Muscle layer of duodenum (tissue), 2 donors: Measurements from ENCODE around the gene LYRM2.

ENCODE experiments used
- H3K27ac ChIP-seq: one replicate; pipeline ENCODE4 v1.7.0; 2013; ENCODE audit warnings: mild to moderate bottlenecking, low read length
- H3K27me3 ChIP-seq: one replicate; pipeline ENCODE4 v1.7.0; 2013; ENCODE audit warnings: low read depth, mild to moderate bottlenecking, control low read depth, low read length
- H3K36me3 ChIP-seq, 2 donors: one replicate each; pipeline ENCODE4 v1.7.0; 2013; ENCODE audit warnings: low read length in 2 of 2, control low read depth in 1 of 2, mild to moderate bottlenecking in 1 of 2; ENCODE audit not compliant: insufficient read depth in 2 of 2, control insufficient read depth in 1 of 2
- H3K4me1 ChIP-seq, 2 donors: one replicate each; pipeline ENCODE4 v1.7.0; 2013; ENCODE audit warnings: low read length in 2 of 2, mild to moderate bottlenecking in 2 of 2, control low read depth in 1 of 2, moderate library complexity in 1 of 2; ENCODE audit not compliant: insufficient read depth in 2 of 2, control insufficient read depth in 1 of 2
- H3K4me3 ChIP-seq, 2 donors: one replicate each; pipeline ENCODE4 v1.7.0; 2013; ENCODE audit warnings: low read length in 2 of 2, low read depth in 1 of 2, mild to moderate bottlenecking in 1 of 2
- H3K9me3 ChIP-seq, 2 donors: one replicate each; pipeline ENCODE4 v1.7.0; 2013; ENCODE audit warnings: low read length in 2 of 2, control low read depth in 1 of 2, mild to moderate bottlenecking in 1 of 2; ENCODE audit not compliant: control insufficient read depth in 1 of 2
- donor health status: healthy.

LYRM2 gene

DNA sequence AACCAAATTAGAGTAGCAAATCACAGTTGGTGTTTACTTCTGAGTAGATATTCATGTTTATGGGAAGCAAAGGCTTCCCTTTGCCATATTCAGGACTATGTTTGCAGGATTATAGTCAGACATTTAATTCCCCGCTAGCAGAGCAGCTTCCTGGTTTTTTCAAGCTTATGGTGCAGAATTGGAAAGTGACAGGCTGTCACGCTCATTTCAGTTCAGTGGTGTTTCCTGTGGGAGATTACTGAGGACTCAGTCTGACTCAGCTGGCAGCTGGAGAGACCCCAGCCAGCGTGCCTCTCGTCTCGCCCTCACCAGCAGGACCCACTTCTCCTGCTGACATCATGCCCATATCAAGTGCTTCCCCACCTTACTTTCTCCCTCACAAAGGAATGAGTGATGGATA lies 85.1 kb downstream of the LYRM2 start:
- no peaks in the 10 kb centered on the region for H3K36me3 ChIP-seq
- no peaks in the 10 kb centered on the region for H3K27me3 ChIP-seq
- H3K9me3 ChIP-seq: no peaks in the 10 kb centered on the region
- no peak overlapping the region for H3K4me3 ChIP-seq
- no peak overlapping the region for H3K27ac ChIP-seq
- no peaks in the 10 kb centered on the region for H3K4me1 ChIP-seq

DNA sequence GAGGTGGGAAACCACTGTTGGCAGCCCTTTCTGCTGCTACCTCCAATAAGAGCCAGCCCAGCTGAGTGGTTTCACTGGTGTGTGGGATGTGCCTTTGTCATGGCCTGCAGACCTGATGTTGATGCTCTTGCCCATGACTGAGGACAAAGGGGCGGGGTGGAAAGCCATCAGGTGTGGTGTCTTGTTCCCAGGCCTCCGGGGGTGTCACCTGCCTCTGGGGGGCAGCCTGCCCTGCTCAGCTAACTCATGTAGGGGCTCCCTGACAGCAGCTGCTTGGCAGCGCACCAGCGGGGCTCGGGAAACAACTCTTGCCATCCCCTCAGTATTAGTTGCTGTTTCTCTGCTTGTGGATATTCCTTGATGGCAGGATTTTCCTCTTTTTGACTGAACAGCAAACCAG lies 91.3 kb downstream of the LYRM2 start:
- no peaks in the 10 kb centered on the region for H3K4me1 ChIP-seq
- H3K36me3 ChIP-seq: no peaks in the 10 kb centered on the region
- H3K9me3 ChIP-seq: no peaks in the 10 kb centered on the region
- H3K27ac ChIP-seq: no peak overlapping the region
- no peaks in the 10 kb centered on the region for H3K27me3 ChIP-seq
- H3K4me3 ChIP-seq: no peak overlapping the region

DNA sequence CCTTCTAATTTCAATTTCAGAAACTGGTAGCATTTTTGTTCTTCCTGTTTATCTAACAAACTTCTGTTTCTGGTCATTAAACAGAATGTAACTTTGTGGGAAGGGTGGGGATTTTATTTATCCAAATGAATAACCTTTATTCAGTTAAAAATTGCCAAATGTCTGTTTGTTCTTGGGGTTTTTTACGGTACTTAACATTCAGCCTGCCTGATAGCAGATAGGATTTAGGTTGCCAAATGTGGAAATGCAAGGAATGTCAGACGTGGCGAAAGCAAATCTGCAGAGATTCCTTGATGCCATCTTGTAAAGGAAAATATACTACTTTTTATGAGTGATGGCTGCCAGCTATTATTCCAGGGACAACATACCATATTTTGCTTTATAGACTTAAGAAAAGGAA lies 95.7 kb downstream of the LYRM2 start:
- H3K36me3 ChIP-seq: no peaks in the 10 kb centered on the region
- no peaks in the 10 kb centered on the region for H3K27me3 ChIP-seq
- H3K4me3 ChIP-seq: no peak overlapping the region
- no peaks in the 10 kb centered on the region for H3K9me3 ChIP-seq
- no peaks in the 10 kb centered on the region for H3K4me1 ChIP-seq
- no peak overlapping the region for H3K27ac ChIP-seq

DNA sequence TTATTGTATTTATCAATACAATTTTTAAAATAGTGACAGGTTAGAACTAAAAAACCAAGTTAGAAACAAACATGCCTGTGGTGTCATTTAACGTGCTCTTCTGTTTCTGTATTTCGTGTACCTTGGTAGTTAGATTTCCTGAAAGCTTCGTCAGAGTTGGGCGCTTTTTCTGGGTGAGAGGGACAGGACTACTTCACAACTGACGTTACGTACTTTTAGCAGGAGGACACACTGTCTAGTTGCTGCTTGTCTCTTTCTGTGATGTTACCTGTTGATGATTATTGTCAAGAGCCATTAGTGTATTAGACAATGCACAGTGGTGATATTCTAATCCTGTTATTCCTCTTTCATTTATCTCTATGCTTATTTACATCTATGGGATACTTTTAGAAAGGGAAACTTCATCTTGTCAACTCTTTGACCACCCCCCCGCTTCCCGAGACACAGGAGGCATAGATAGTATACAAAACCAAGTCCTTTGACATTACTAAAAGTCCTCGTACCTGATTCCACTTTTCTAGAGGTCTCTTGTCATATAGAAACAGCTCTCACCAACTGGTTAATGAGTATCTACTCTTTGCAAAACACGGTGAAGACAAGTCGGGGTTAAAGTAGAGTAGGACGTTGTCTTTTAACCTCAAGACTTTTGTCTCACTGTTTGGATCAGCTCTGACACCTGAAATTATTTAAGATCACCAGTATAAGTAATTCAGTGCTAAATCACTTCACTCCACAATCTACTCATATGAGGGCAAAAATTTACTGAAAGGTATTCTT lies 96.3 kb downstream of the LYRM2 start:
- H3K4me3 ChIP-seq: no peak overlapping the region
- H3K27ac ChIP-seq: no peak overlapping the region
- no peaks in the 10 kb centered on the region for H3K9me3 ChIP-seq
- H3K27me3 ChIP-seq: no peaks in the 10 kb centered on the region
- no peaks in the 10 kb centered on the region for H3K36me3 ChIP-seq
- no peaks in the 10 kb centered on the region for H3K4me1 ChIP-seq

DNA sequence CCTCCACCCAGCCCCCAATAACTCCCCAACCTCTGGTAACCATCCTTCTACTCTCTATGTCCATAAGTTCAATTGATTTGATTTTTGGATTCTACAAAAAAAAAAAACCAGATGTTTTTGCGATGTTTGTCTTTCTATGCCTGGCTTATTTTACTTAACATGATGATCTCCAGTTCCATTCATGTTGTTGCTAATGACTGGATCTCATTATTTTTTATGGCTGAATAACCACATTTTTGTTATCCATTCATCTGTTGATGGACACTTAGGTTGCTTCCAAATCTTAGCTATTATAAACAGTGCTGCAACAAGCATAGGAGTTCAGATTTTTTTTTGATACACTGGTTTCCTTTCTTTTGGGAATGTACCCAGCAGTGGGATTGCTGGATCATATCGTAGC lies 98.8 kb downstream of the LYRM2 start:
- Histone ChIP-seq H3K36me3 (no peaks in the 10 kb centered on the region), H3K27me3 (no peaks in the 10 kb centered on the region), H3K4me3 (no peak overlapping the region)

DNA sequence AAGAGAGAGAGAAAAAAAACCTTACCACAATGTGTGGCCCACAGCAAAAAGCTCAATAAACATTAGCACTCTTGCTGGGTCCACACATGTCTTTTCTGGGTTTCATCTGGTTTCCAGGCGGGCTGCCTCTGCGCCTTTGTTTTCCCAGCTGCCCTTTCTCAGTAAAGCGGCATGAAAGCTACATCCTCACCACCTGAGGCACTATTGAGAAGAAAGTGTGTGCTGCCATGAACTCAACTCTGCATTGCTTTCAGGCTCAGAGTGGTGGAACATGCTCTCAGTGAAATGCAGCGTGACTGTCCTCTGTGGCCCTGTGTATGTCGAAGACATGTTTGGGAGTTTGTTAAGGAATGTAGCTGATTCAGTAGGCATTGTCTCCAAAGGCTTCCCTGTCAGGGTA lies 102.3 kb downstream of the LYRM2 start:
- Histone ChIP-seq H3K4me3 (no peak overlapping the region), H3K27me3 (no peaks in the 10 kb centered on the region), H3K27ac (no peak overlapping the region), H3K36me3 (no peaks in the 10 kb centered on the region), H3K4me1 (peaks cover 0 to 2% of the 10 kb centered on the region in 2 donors), H3K9me3 (no peaks in the 10 kb centered on the region)

More for the DNA sequence above, 98.8 kb downstream of the LYRM2 start:
- H3K27ac ChIP-seq: no peak overlapping the region
- H3K4me1 ChIP-seq: no peaks in the 10 kb centered on the region
- no peaks in the 10 kb centered on the region for H3K9me3 ChIP-seq

DNA sequence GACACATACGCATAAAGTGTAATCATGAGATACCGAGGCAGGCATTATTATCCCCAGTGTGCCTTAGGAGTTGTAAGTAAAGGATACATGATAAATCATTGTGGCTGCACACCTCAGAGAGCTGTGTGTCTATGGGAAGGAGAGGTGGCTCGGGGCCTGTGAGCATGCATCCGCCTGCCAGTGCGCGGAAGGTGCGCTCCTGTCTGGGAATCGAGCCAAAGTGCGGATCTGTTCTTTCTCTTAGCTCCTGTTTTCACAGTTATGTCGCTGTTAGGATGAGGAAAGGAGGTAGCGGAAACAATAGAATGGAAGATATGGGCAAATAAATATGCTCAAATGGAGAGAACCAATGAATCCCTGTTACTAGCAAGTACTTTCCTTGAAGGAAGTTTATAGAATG lies 107.6 kb downstream of the LYRM2 start:
- Histone ChIP-seq H3K9me3 (no peaks in the 10 kb centered on the region), H3K4me1 (peaks cover 0 to 6% of the 10 kb centered on the region in 2 donors), H3K27me3 (no peaks in the 10 kb centered on the region), H3K36me3 (no peaks in the 10 kb centered on the region), H3K4me3 (no peak overlapping the region), H3K27ac (no peak overlapping the region)

DNA sequence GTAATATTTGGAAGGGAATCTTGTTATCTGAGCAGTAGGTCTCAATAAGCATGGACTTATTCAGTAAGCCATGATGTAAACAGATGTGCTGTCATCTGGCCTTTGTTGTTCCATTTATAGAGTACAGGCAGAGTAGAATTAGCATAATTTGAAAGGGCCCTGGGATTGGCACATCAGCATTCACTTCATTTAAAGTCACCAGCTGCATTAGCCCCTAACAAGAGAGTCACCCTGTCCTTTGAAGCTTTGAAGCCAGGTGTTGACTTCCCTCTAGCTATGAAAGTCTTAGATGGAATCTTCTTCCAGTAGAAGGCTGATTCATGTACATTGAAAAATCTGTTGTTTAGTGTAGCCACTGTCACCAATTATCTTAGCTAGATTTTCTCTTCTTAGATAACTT lies 109.7 kb downstream of the LYRM2 start:
- Histone ChIP-seq H3K4me1 (peaks cover 0 to 6% of the 10 kb centered on the region in 2 donors), H3K4me3 (no peak overlapping the region), H3K27ac (no peak overlapping the region), H3K27me3 (no peaks in the 10 kb centered on the region), H3K9me3 (no peaks in the 10 kb centered on the region), H3K36me3 (no peaks in the 10 kb centered on the region)

DNA sequence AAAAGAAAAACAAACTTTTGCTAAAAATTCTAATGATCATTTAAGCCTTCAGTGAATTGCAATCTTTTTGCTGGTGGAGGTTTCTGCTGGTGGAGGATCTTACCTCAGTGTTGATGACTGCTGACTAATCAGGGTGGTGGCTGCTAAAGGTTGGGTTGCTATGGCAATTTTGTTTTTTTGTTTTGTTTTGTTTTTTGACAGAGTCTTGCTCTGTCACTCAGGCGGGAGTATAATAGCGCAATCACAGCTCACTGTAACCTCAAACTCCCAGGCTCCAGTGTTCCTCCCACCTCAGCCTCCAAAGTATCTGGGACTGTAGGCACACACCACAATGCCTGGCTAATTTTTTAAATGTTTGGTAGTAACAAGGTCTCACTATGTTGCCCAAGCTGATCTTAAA lies 110.9 kb downstream of the LYRM2 start:
- Histone ChIP-seq H3K4me1 (peaks cover 0 to 6% of the 10 kb centered on the region in 2 donors), H3K36me3 (no peaks in the 10 kb centered on the region), H3K9me3 (no peaks in the 10 kb centered on the region), H3K27me3 (no peaks in the 10 kb centered on the region), H3K27ac (no peak overlapping the region), H3K4me3 (no peak overlapping the region)

DNA sequence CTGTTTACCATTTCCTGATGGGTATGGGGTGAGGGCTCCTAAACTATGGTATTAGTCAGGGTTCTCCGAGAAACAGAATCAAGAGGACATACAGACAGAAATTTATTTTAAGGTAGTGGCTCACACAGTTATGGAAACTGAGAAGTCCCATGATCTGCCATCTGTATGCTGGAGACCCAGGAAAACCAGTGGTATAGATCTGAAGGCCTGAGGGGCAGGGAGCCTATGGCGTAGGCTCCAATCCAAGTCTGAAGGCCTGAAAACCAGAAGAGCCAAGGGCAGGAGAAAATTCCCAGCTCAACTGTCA lies 112.0 kb downstream of the LYRM2 start:
- H3K27me3 ChIP-seq: no peaks in the 10 kb centered on the region
- H3K4me3 ChIP-seq: no peak overlapping the region
- no peaks in the 10 kb centered on the region for H3K36me3 ChIP-seq
- no peaks in the 10 kb centered on the region for H3K9me3 ChIP-seq
- H3K4me1 ChIP-seq: peaks cover 0 to 6% of the 10 kb centered on the region in 2 donors
- H3K27ac ChIP-seq: no peak overlapping the region

DNA sequence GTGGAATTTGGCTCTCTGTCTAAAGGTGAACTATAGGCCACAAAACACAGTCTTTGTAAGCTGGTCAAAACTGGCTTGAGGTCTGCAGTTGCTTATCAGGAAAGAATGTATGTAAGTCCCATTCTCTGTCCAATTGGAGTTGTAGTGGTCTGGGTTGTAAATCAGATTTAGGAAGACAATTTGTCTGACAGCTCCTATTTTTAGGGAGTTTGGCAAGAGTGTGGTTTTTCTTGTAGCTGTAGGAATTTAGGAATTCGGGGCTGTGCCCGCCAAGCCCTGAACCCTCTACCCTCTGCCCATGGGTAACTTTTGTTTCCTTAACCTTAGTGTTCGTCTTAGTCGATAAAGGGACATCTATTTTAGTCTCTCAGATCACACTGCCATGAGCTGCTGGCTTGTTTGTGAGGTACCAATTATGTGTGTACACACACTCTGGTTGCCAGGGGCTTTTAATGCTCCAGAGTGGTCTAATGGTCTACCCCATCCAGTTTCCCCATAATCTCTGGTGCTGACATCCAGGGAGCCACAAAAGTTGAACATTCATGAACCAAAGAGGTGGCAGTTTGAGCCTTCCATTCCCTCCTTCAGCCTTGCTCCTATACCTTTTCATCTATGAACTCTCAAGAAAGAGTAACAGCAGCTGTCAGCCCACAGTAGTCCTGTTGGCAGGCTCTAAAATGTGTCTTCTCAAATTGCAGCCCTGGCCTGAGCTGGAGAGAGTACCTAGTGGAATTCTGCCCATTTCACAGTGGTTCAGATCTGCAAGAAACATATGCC lies 112.6 kb downstream of the LYRM2 start:
- H3K9me3 ChIP-seq: no peaks in the 10 kb centered on the region
- no peak overlapping the region for H3K4me3 ChIP-seq
- no peak overlapping the region for H3K27ac ChIP-seq
- H3K36me3 ChIP-seq: no peaks in the 10 kb centered on the region
- H3K4me1 ChIP-seq: peaks cover 0 to under 1% of the 10 kb centered on the region in 2 donors
- no peaks in the 10 kb centered on the region for H3K27me3 ChIP-seq
